Tibial artery (tissue), 4 donors: ENCODE data around the gene SULT1C2.

ENCODE experiments used
- DNase-seq, 2 donors: peaks; one replicate each; pipeline ENCODE4 v3.0.0-alpha.2; 2019
- H3K27ac ChIP-seq, 2 donors: fragments of 200-600 bp; sonication (generic) in 1 of 2; 1 replicate in 1 of 2; 2 replicates in 1 of 2; pipeline ENCODE4 v1.5.1; 2018 to 2019; ENCODE audit warnings: mild to moderate bottlenecking in 1 of 2
- H3K27me3 ChIP-seq, 2 donors: fragments of 200-600 bp; sonication (generic) in 1 of 2; one replicate each; pipeline versions ENCODE4 v1.5.1 to v1.6.0; 2016 to 2019
- H3K36me3 ChIP-seq, 3 donors: fragments of 200-600 bp; sonication (generic) in 2 of 3; one replicate each; pipeline ENCODE4 v1.5.1; 2016 to 2019; ENCODE audit warnings: mild to moderate bottlenecking in 2 of 3
- H3K4me1 ChIP-seq, 4 donors: fragments of 200-600 bp; sonication (generic) in 2 of 4; 1 replicate in 3 of 4; 2 replicates in 1 of 4; pipeline ENCODE4 v1.5.1; 2016 to 2019
- H3K4me3 ChIP-seq, 2 donors: fragments of 200-600 bp; sonication (generic) in 1 of 2; 1 replicate in 1 of 2; 2 replicates in 1 of 2; pipeline ENCODE4 v1.5.1; 2018 to 2019; ENCODE audit warnings: mild to moderate bottlenecking in 2 of 2
- H3K9me3 ChIP-seq, 3 donors: fragments of 200-600 bp; sonication (generic) in 1 of 3; one replicate each; pipeline ENCODE4 v1.5.1; 2016 to 2019
- intact Hi-C: fragments of 100-400 bp; cut with DNase I; formaldehyde crosslinking; loops from one replicate; pipeline ENCODE4 v1.15.0; 2023; ENCODE audit warnings: low total_unique reads
- TF ChIP-seq, protein P1 (sequence below), 2 experiments: fragments of 200-600 bp in 1 of 2; fragments of 450-650 bp in 1 of 2; IDR thresholded peaks; one replicate each; pipeline ENCODE4 v1.5.1; 2017 to 2019; ENCODE audit warnings: antibody characterized with exemption in 2 of 2, mild to moderate bottlenecking in 1 of 2, moderate library complexity in 1 of 2

SULT1C2 gene

DNA sequence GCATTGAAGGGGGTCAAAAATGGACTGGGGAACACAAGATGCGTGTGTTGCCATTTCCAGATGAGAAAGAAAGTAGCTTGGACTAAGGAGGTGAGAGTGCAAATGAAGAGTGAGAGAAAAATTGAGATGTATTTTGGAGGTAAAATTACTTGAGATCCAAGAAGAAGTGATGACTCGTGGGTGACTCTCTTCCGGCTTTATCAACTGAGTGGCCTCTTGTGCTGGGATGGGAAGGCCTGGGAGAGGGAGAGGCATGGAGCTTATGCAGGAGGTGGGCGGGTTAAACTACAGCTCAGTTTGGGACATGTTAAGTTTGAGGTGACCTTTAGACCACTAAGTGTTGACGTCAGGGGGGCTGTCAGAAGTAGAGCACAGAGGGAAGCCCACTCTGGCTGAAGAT is 34.9 kb downstream of the SULT1C2 start:
- Histone ChIP-seq H3K4me3 (no peak overlapping the region), H3K4me1 (no peaks in the 10 kb centered on the region), H3K36me3 (no peaks in the 10 kb centered on the region), H3K27me3 (no peaks in the 10 kb centered on the region), H3K9me3 (no peaks in the 10 kb centered on the region), H3K27ac (no peak overlapping the region)
- intact Hi-C loops: no loop called here
- TF ChIP-seq, protein P1, sequence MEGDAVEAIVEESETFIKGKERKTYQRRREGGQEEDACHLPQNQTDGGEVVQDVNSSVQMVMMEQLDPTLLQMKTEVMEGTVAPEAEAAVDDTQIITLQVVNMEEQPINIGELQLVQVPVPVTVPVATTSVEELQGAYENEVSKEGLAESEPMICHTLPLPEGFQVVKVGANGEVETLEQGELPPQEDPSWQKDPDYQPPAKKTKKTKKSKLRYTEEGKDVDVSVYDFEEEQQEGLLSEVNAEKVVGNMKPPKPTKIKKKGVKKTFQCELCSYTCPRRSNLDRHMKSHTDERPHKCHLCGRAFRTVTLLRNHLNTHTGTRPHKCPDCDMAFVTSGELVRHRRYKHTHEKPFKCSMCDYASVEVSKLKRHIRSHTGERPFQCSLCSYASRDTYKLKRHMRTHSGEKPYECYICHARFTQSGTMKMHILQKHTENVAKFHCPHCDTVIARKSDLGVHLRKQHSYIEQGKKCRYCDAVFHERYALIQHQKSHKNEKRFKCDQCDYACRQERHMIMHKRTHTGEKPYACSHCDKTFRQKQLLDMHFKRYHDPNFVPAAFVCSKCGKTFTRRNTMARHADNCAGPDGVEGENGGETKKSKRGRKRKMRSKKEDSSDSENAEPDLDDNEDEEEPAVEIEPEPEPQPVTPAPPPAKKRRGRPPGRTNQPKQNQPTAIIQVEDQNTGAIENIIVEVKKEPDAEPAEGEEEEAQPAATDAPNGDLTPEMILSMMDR (IDR thresholded peaks at IDR 0.05): no peak
- no peak for DNase-seq

DNA sequence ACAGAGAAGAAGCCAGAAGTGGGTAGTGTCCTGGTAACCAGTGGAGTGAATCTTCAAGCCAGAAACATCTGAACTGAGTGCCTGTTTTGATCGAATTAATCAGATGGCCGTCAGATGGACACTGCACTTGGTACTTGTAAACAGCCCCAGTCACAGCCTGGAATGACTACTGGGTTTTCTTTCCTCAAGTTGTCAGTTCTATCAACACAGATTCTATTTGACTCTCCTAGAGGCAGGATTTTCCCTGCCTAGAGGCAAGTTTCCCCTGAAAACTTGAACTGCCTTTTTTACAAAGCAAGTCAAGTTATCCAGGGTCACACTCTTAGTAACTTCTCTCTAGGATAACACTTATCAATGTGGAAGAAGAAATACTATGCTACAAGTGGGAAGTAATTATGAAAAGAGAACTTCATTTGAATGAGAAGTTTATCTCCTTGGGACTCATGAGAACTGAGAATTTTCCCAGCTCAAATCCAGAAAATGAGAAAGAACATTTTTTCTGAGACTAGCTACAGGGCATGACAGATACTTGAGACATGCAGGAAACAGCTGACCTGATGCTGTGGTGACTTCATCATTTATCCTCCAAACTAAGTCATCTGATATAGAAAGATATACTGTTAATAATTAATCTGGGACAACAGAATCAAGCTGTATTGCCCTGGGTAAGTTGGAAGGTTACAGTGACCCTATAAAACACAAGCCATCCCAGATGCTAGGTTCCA is 36.0 kb downstream of the SULT1C2 start:
- no peaks in the 10 kb centered on the region for H3K9me3 ChIP-seq
- H3K36me3 ChIP-seq: no peaks in the 10 kb centered on the region
- no peaks in the 10 kb centered on the region for H3K27me3 ChIP-seq
- no peaks in the 10 kb centered on the region for H3K4me1 ChIP-seq
- H3K27ac ChIP-seq: no peak overlapping the region
- no peak overlapping the region for H3K4me3 ChIP-seq
- TF ChIP-seq, protein P1 (IDR thresholded peaks at IDR 0.05): no peak
- no peak for DNase-seq
- intact Hi-C loops: no loop called here

DNA sequence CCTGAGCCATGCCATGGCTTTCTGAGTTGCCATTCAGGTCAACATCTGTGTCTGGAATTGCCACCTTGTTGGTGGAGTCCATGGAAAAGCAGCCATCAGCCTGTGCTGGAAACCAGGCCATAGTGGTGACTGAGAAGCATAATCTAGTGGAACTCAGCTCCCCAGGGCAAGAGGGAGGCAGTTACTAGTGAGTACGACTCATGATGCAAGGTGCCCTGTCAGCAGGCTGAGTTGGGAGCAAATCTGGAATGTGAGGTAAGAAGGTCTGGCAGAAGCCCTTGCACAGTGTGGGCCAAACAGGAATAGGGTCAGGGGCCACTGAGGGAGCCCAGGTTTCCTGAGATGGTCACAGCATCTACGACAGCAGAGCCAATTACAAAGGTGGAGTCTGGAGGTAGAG is 37.1 kb downstream of the SULT1C2 start:
- no peaks in the 10 kb centered on the region for H3K4me1 ChIP-seq
- H3K36me3 ChIP-seq: no peaks in the 10 kb centered on the region
- H3K27me3 ChIP-seq: no peaks in the 10 kb centered on the region
- no peak overlapping the region for H3K4me3 ChIP-seq
- intact Hi-C loops: no loop called here
- H3K27ac ChIP-seq: no peak overlapping the region
- H3K9me3 ChIP-seq: no peaks in the 10 kb centered on the region
- no peak for DNase-seq
- TF ChIP-seq, protein P1 (IDR thresholded peaks at IDR 0.05): no peak

DNA sequence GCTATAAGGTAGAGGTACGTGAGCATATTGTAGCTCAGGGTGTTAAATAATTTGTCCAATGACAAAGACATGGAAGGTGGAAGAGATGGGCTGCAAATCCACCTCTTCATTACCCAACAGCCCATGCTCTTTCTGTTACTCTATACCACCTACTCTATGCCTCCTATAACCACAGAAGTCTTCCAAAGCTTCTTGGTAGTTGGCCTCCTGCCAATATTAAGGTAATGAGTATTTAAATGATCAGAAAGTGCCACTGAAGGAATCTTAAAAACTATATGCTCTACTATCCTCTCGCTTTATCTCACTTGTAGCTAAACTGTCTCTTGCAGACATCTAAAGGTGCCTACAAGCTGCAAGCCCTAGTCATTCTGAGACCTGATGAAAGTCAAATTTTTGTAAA is 41.1 kb downstream of the SULT1C2 start:
- DNase-seq: no peak
- H3K27me3 ChIP-seq: no peaks in the 10 kb centered on the region
- intact Hi-C loops: no loop called here
- no peaks in the 10 kb centered on the region for H3K9me3 ChIP-seq
- no peaks in the 10 kb centered on the region for H3K4me1 ChIP-seq
- H3K4me3 ChIP-seq: no peak overlapping the region
- H3K27ac ChIP-seq: no peak overlapping the region
- no peaks in the 10 kb centered on the region for H3K36me3 ChIP-seq
- TF ChIP-seq, protein P1 (IDR thresholded peaks at IDR 0.05): no peak

DNA sequence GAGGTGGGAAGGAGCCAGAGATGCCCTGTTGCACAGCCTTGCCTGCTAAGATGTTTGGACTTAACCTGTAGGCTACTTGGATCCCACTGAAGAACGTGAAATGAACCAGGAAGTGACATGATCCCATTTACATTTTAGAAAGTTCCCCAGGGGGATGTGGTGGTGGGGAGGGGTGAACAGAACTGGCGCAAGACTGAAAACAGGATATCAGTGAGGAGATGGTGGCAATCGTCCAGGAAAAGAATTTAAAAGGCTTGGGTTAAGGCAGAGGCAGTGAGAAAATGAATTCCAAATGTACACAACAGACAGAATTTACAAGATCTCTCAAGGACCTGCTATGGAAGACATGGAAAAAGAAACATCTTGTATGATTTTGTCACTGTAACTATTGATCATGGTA is 42.3 kb downstream of the SULT1C2 start:
- Histone ChIP-seq H3K27me3 (no peaks in the 10 kb centered on the region), H3K9me3 (no peaks in the 10 kb centered on the region), H3K36me3 (no peaks in the 10 kb centered on the region), H3K27ac (no peak overlapping the region), H3K4me3 (no peak overlapping the region), H3K4me1 (no peaks in the 10 kb centered on the region)
- intact Hi-C loops: no loop called here
- no peak for DNase-seq
- TF ChIP-seq, protein P1 (IDR thresholded peaks at IDR 0.05): no peak

DNA sequence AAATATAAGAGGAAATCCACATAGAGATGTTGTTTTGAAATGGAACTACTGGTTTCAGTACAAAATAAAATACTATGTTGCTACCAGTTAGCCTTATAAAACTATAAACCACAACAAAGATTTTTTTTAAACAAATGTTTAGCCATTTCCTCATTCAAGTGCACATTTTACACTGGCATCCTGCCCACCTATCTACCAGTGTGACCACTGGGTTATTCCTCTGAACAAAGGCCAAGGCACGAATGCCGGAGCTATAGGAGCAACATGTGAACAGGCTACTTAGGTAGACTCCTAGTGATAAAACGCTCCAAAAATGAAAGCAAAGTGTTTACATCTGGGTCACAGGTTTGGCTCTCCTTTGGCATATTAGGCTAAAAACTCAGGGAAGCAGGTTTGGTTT is 57.3 kb downstream of the SULT1C2 start:
- H3K4me1 ChIP-seq: no peaks in the 10 kb centered on the region
- intact Hi-C loops: no loop called here

More for the DNA sequence above, 57.3 kb downstream of the SULT1C2 start:
- Histone ChIP-seq H3K9me3 (no peaks in the 10 kb centered on the region), H3K27ac (no peak overlapping the region), H3K27me3 (no peaks in the 10 kb centered on the region), H3K4me3 (no peak overlapping the region), H3K36me3 (no peaks in the 10 kb centered on the region)
- DNase-seq: no peak
- TF ChIP-seq, protein P1 (IDR thresholded peaks at IDR 0.05): no peak
